WTC11 (cell line): ENCODE measurements around the gene MAPKAPK5.

ENCODE experiments used
- AR ChIP-seq: fragments of 250-450 bp; sonication (Bioruptor Pico); IDR thresholded peaks from 2 replicates; pipeline ENCODE4 v1.9.0; 2021; ENCODE audit warnings: mild to moderate bottlenecking
- CTCF ChIP-seq: fragments of 200-600 bp; IDR thresholded peaks from 2 replicates; pipeline ENCODE4 v1.8.0; 2022; ENCODE audit warnings: antibody characterized with exemption
- FOXK1 ChIP-seq: sonication (generic); formaldehyde crosslinking; IDR thresholded peaks from 2 replicates; pipeline ENCODE4 v1.8.0; 2022; ENCODE audit warnings: mild to moderate bottlenecking, moderate library complexity, missing genetic modification reagents
- JUN ChIP-seq: sonication (generic); formaldehyde crosslinking; IDR thresholded peaks from 2 replicates; pipeline ENCODE4 v1.8.0; 2023; ENCODE audit warnings: mild to moderate bottlenecking, missing genetic modification reagents

- TF ChIP-seq CTCF = no peak
- no peak for TF ChIP-seq AR (CRISPR knock-in tag)
- no peak for TF ChIP-seq FOXK1 (CRISPR knock-in tag)
- no peak for TF ChIP-seq JUN (CRISPR knock-in tag)
These were observed 84.6 kb downstream of the MAPKAPK5 start for GRCh38 chr12:111926631-111927030.
